Fibroblast of lung (primary cell): ENCODE data around the gene PTPRZ1. TPM values are rescaled to one million over a fixed set of nuclear protein-coding genes. Genes with fewer than 3 reads are reported as not detected.

Source experiments
- DNase-seq, 2 donors: peaks; one replicate each; pipeline versions ENCODE4 v3.0.0 to v3.0.0-alpha.2; 2010; ENCODE audit warnings: low read depth in 2 of 2
- H2AFZ ChIP-seq: 2 replicates; pipeline ENCODE4 v1.5.1; 2012; ENCODE audit warnings: low read length, control low read depth, inconsistent platforms
- H3K27ac ChIP-seq: 2 replicates; pipeline ENCODE4 v1.5.1; 2011; ENCODE audit warnings: low read length, control low read depth; ENCODE audit not compliant: insufficient read depth
- H3K27me3 ChIP-seq: 2 replicates; pipeline ENCODE4 v1.5.1; 2011; ENCODE audit warnings: mild to moderate bottlenecking, low read length; ENCODE audit not compliant: control insufficient read depth, insufficient read depth
- H3K36me3 ChIP-seq: 2 replicates; pipeline ENCODE4 v1.5.1; 2011; ENCODE audit warnings: low read length; ENCODE audit not compliant: control insufficient read depth, insufficient read depth
- H3K4me1 ChIP-seq: 2 replicates; pipeline ENCODE4 v1.5.1; 2011; ENCODE audit warnings: low read length; ENCODE audit not compliant: control insufficient read depth, insufficient read depth; ENCODE audit errors: extremely low read depth
- H3K4me2 ChIP-seq: 2 replicates; pipeline ENCODE4 v1.5.1; 2011; ENCODE audit warnings: low read length, control low read depth; ENCODE audit not compliant: insufficient read depth; ENCODE audit errors: extremely low read depth
- H3K4me3 ChIP-seq, 4 experiments: fragments of 200-600 bp in 1 of 4; sonication (generic) in 1 of 4; replicated peaks in 1 of 4; 2 replicates each; pipeline ENCODE4 v1.5.1; 2011 to 2016; ENCODE audit warnings: low read length in 4 of 4, low read depth in 3 of 4, mild to moderate bottlenecking in 3 of 4, control low read depth in 2 of 4, inconsistent platforms in 1 of 4, mixed read lengths in 1 of 4; ENCODE audit not compliant: insufficient read depth in 1 of 4; ENCODE audit errors: control extremely low read depth in 1 of 4
- H3K79me2 ChIP-seq: 2 replicates; pipeline ENCODE4 v1.5.1; 2012; ENCODE audit warnings: mild to moderate bottlenecking, low read length, inconsistent platforms; ENCODE audit not compliant: control insufficient read depth, insufficient read depth
- H3K9ac ChIP-seq: 2 replicates; pipeline ENCODE4 v1.5.1; 2011; ENCODE audit warnings: mild to moderate bottlenecking, low read length, control low read depth; ENCODE audit not compliant: insufficient read depth
- H3K9me3 ChIP-seq: 2 replicates; pipeline ENCODE4 v1.5.1; 2012; ENCODE audit warnings: low read depth, low read length; ENCODE audit not compliant: control insufficient read depth, insufficient read depth
- H4K20me1 ChIP-seq: 2 replicates; pipeline ENCODE4 v1.5.1; 2011; ENCODE audit warnings: low read length; ENCODE audit not compliant: control insufficient read depth, insufficient read depth; ENCODE audit errors: extremely low read depth
- CTCF ChIP-seq, 2 donors: IDR thresholded peaks in 1 of 2; conservative IDR thresholded peaks in 1 of 2; 1 replicate in 1 of 2; 2 replicates in 1 of 2; pipeline ENCODE4 v1.5.1; 2011 to 2012; ENCODE audit warnings: low read length in 2 of 2, control low read depth in 1 of 2, inconsistent platforms in 1 of 2, low read depth in 1 of 2, mild to moderate bottlenecking in 1 of 2
- EZH2 ChIP-seq: IDR thresholded peaks from 2 replicates; pipeline ENCODE4 v1.5.1; 2012; ENCODE audit warnings: low read length, control low read depth, mild to moderate bottlenecking; ENCODE audit errors: missing control alignments
- polyA plus RNA-seq, 2 donors: library from polyadenylated mRNA; depleted of rRNA in 1 of 2; stranded (reverse) in 1 of 2; unstranded in 1 of 2; fragments of >200 nt; gene quantifications; 2 replicates each; pipeline ENCODE4 v1.2.1, GENCODE V29; 2011 to 2012; ENCODE audit warnings: missing spikeins in 1 of 2
- total RNA-seq: library from RNA; depleted of rRNA; stranded (reverse); fragments of >200 nt; gene quantifications from 2 replicates; pipeline ENCODE4 v1.2.1, GENCODE V29; 2014

Gene PTPRZ1
- total and polyA plus RNA-seq, 2 donors (not counting 1 experiment from before 2014, with no cell fraction given) = 0.09 TPM; not detected in 1

- DNase-seq = no peak
- Histone ChIP-seq H3K9ac (no peak overlapping the region), H3K4me2 (no peak overlapping the region), H4K20me1 (no peaks in the 10 kb centered on the region), H3K79me2 (no peaks in the 10 kb centered on the region), H3K27me3 (peaks cover 3% of the 10 kb centered on the region), H3K9me3 (no peaks in the 10 kb centered on the region), H3K27ac (no peak overlapping the region), H2AFZ (no peak overlapping the region), H3K4me3 (no peak overlapping the region), H3K36me3 (no peaks in the 10 kb centered on the region), H3K4me1 (no peaks in the 10 kb centered on the region)
- TF ChIP-seq CTCF (conservative IDR thresholded peaks at IDR 0.05 in 1 of 2, IDR thresholded peaks at IDR 0.05 in 1 of 2; ENCODE audit: low read depth in 1 of 2, low read length in 2 of 2) (no peak), EZH2 (no peak)
These were observed 3.9 kb downstream of the PTPRZ1 start for GRCh38 chr7:121876656-121877500.

- no peak for DNase-seq
- Histone ChIP-seq H3K9me3 (no peaks in the 10 kb centered on the region), H3K4me1 (no peaks in the 10 kb centered on the region), H3K79me2 (no peaks in the 10 kb centered on the region), H3K4me2 (no peak overlapping the region), H3K9ac (no peak overlapping the region), H3K36me3 (no peaks in the 10 kb centered on the region), H4K20me1 (no peaks in the 10 kb centered on the region), H3K27ac (no peak overlapping the region), H3K27me3 (no peaks in the 10 kb centered on the region), H3K4me3 (no peak overlapping the region), H2AFZ (no peak overlapping the region)
- no peak for TF ChIP-seq EZH2
These were observed 6.0 kb downstream of the PTPRZ1 start for GRCh38 chr7:121878918-121879464.

GRCh38 chr7:121879544-121879943 is 6.6 kb downstream of the PTPRZ1 start:
- H3K9ac ChIP-seq = no peak overlapping the region
- no peaks in the 10 kb centered on the region for H4K20me1 ChIP-seq
- TF ChIP-seq EZH2 = no peak
- TF ChIP-seq CTCF (conservative IDR thresholded peaks at IDR 0.05 in 1 of 2, IDR thresholded peaks at IDR 0.05 in 1 of 2; ENCODE audit: low read depth in 1 of 2, low read length in 2 of 2) = no peak
- H3K4me2 ChIP-seq = no peak overlapping the region
- H3K27ac ChIP-seq = no peak overlapping the region
- no peaks in the 10 kb centered on the region for H3K4me1 ChIP-seq
- no peak overlapping the region for H2AFZ ChIP-seq
- H3K27me3 ChIP-seq = no peaks in the 10 kb centered on the region
- no peaks in the 10 kb centered on the region for H3K9me3 ChIP-seq
- H3K36me3 ChIP-seq = no peaks in the 10 kb centered on the region
- H3K4me3 ChIP-seq = no peak overlapping the region
- no peaks in the 10 kb centered on the region for H3K79me2 ChIP-seq
- no peak for DNase-seq
